Fibroblast of the aortic adventitia (primary cell): ENCODE measurements around the gene MGAT5. TPM values are rescaled to one million over a fixed set of nuclear protein-coding genes. Genes with fewer than 3 reads are reported as not detected.

Experiments
- DNase-seq: peaks from one replicate; pipeline ENCODE4 v3.0.0-alpha.2; 2010; ENCODE audit warnings: low read depth
- H3K4me3 ChIP-seq: 2 replicates; pipeline ENCODE4 v1.5.1; 2011; ENCODE audit warnings: low read depth, mild to moderate bottlenecking, control low read depth, low read length, moderate library complexity
- CTCF ChIP-seq: IDR thresholded peaks from 2 replicates; pipeline ENCODE4 v1.5.1; 2011; ENCODE audit warnings: mild to moderate bottlenecking, low read length, control low read depth, inconsistent platforms; ENCODE audit not compliant: insufficient read depth
- total RNA-seq: library from RNA; depleted of rRNA; stranded (reverse); fragments of >200 nt; gene quantifications from 2 replicates; pipeline ENCODE4 v1.2.3, GENCODE V29; 2012; ENCODE audit warnings: low replicate concordance

Gene MGAT5
- total RNA-seq, 1 donor: 46.5 TPM

DNA sequence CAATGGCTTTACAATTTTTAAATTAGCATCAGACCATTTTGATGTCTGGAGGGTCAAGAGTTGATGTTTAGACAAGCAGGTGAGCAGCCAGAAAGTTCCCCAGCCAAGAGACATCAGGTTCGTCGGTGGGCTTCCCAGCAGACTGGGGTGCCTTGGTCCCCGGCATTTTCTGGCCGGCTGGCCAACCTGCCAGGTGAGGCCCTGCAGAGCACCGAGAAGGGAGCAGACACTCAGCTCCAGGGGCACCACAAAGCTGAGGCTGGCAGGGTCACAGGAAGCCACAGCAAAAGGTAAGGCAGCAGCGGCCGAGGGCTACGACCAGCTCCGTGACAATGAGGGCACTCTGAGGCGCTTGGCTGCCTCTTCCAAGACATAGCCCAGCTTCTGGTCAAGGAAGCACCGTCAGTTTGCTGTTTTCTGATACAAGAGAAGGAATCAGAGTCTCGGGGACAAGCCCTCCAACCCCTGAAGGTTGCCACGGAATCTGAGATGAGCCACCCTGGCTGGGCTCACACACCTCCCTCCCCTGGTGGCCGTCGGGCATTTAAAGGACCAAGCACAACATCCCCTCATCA, 229.0 kb downstream of the MGAT5 start:
- no peak overlapping the region for H3K4me3 ChIP-seq
- no peak for DNase-seq
- no peak for TF ChIP-seq CTCF

- DNase-seq: no peak
- no peak for TF ChIP-seq CTCF
- H3K4me3 ChIP-seq: no peak overlapping the region
These were observed 236.0 kb downstream of the MGAT5 start for GRCh38 chr2:134489732-134490384.

DNA sequence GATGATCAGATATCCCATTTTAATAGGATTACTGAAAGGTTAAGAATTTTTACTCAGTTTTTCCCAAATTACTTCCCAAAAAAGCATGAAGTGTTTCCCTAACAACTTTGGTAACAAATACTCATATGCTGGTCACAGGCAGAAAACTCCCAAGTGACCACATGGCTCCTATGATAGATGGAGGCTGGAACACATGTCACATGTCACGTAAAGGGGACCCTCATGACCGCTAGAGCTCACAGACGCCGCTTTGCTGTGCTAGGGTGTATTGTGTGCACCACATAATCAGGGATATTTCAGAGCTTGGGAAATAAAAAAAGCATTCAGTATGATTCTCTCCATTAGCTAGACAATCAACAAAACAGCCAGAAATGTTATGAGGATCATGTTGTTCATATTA, 236.7 kb downstream of the MGAT5 start:
- no peak for TF ChIP-seq CTCF
- no peak for DNase-seq
- H3K4me3 ChIP-seq: no peak overlapping the region

- H3K4me3 ChIP-seq: no peak overlapping the region
- no peak for TF ChIP-seq CTCF
- no peak for DNase-seq
These were observed 237.2 kb downstream of the MGAT5 start for GRCh38 chr2:134491022-134491421.

DNA sequence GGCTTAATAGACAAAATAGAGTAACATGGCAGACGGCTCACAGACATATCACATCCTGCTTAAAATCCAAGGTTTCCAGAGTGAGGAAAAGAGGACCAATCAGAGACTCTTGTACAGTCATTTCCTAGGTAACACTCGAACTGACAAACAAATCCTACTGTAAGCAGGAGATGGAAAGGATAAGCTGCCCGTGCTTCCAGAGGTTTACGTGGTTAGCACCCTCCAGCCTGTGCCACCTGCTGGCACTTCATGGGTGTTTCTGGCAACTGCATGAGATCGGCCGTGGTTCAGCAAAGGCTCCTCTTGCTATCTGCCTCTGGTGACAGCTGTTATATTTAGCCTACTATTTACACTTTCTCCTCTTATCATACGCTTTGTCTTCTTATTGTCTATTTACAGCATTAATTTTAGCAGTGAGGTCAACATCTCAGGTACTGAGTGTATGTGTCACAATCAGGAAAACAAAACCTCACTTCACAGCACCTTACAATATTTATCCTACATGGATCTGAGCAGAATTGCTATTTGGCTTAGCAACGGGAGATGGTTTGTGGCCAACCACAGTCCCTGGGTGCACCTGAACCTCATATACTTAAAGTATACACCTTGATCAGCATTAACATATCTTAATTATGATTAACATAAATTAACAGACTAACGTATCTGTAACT, 238.0 kb downstream of the MGAT5 start:
- no peak for TF ChIP-seq CTCF
- H3K4me3 ChIP-seq: no peak overlapping the region
- DNase-seq: no peak

GRCh38 chr2:134493797-134494196, 239.9 kb downstream of the MGAT5 start:
- no peak for DNase-seq
- no peak for TF ChIP-seq CTCF
- no peak overlapping the region for H3K4me3 ChIP-seq
